HepG2 (cell line): Measurements from ENCODE around the gene NMRAL1. TPM values are rescaled to one million over a fixed set of nuclear protein-coding genes. Genes with fewer than 3 reads are reported as not detected.

Source experiments
- ATAC-seq: fragments of 200-7000 bp; cut with Tn5 transposase; 3 replicates; pipeline ENCODE4 v1.9.1; 2020; ENCODE audit warnings: mild to moderate bottlenecking, moderate library complexity
- BruUV-seq: library from RNA; stranded (reverse); fragments of 400-500 nt; replicated peaks from 2 replicates; lab custom pipeline; 2021; lab: Mats Ljungman, UMichigan
- CTCF ChIA-PET: fragments of 300-600 bp; formaldehyde crosslinking; extraction: SDS; loops from one replicate; lab custom pipeline; 2021; ENCODE audit warnings: low total read pairs, inconsistent platforms, low intra/inter-chr PET ratio; lab: Yijun Ruan, JAX
- POLR2A ChIA-PET: fragments of 350-600 bp; sonication (Branson Sonifier 250); formaldehyde crosslinking; loops from one replicate; lab custom pipeline; 2020; ENCODE audit warnings: antibody characterized with exemption, inconsistent platforms; lab: Yijun Ruan, JAX
- DNase-seq: peaks from one replicate; pipeline ENCODE4 v3.0.0-alpha.2; 2015; ENCODE audit warnings: low spot score
- FAIRE-seq: peaks from 3 replicates; lab custom pipeline; 2011; peaks lifted over from hg19 to GRCh38; lab: Jason Lieb, UNC
- H2AFZ ChIP-seq: one replicate; pipeline ENCODE4 v1.6.1; 2011; ENCODE audit warnings: low read length, inconsistent platforms
- H3K27ac ChIP-seq: fragments of 300-600 bp; 3 replicates; pipeline ENCODE4 v1.8.0; 2011; ENCODE audit warnings: mixed run types, mild to moderate bottlenecking, mixed read lengths, low read length, inconsistent platforms; ENCODE audit not compliant: insufficient read depth; ENCODE audit errors: extremely low read length
- H3K27me3 ChIP-seq, 2 experiments: fragments of 200-600 bp in 1 of 2; 2 replicates in 1 of 2; 3 replicates in 1 of 2; pipeline versions ENCODE4 v1.6.0 to v1.8.0; 2011; ENCODE audit warnings: low read length in 2 of 2, mild to moderate bottlenecking in 2 of 2, moderate library complexity in 2 of 2, inconsistent platforms in 1 of 2; ENCODE audit not compliant: insufficient read depth in 2 of 2, control insufficient read depth in 1 of 2
- H3K36me3 ChIP-seq, 2 experiments: fragments of 200-600 bp in 1 of 2; replicated peaks in 1 of 2; 2 replicates in 1 of 2; 3 replicates in 1 of 2; pipeline versions ENCODE4 v1.5.1 to v1.8.0; 2011; ENCODE audit warnings: low read length in 2 of 2, inconsistent platforms in 1 of 2; ENCODE audit not compliant: insufficient read depth in 2 of 2, control insufficient read depth in 1 of 2
- H3K4me1 ChIP-seq: 2 replicates; pipeline ENCODE4 v1.5.1; 2012; ENCODE audit warnings: low read length, inconsistent platforms; ENCODE audit not compliant: insufficient read depth
- H3K4me2 ChIP-seq: 2 replicates; pipeline ENCODE4 v1.6.0; 2011; ENCODE audit warnings: low read depth, low read length, inconsistent platforms
- H3K4me3 ChIP-seq, 3 experiments: fragments of 200-600 bp in 1 of 3; sonication (generic), shearing (Covaris generic) in 1 of 3; replicated peaks in 1 of 3; 2 replicates each; pipeline ENCODE4 v1.5.1; 2011 to 2016; ENCODE audit warnings: low read length in 3 of 3, inconsistent platforms in 2 of 3, low read depth in 2 of 3, mild to moderate bottlenecking in 2 of 3, control low read depth in 1 of 3, mixed read lengths in 1 of 3; ENCODE audit not compliant: insufficient read depth in 1 of 3
- H3K79me2 ChIP-seq: one replicate; pipeline ENCODE4 v1.6.1; 2011; ENCODE audit warnings: low read length, inconsistent platforms; ENCODE audit not compliant: insufficient read depth
- H3K9ac ChIP-seq: 2 replicates; pipeline ENCODE4 v1.6.0; 2011; ENCODE audit warnings: mild to moderate bottlenecking, low read depth, low read length, inconsistent platforms; ENCODE audit not compliant: insufficient read depth
- H3K9me3 ChIP-seq: 2 replicates; pipeline ENCODE4 v1.5.1; 2012; ENCODE audit warnings: mild to moderate bottlenecking, low read length
- H4K20me1 ChIP-seq: 2 replicates; pipeline ENCODE4 v1.6.0; 2011; ENCODE audit warnings: inconsistent platforms, mild to moderate bottlenecking, low read length, moderate library complexity; ENCODE audit not compliant: insufficient read depth
- AKAP8 ChIP-seq: sonication (generic); formaldehyde crosslinking; IDR thresholded peaks from 2 replicates; pipeline ENCODE4 v1.5.1; 2020; ENCODE audit warnings: mild to moderate bottlenecking, missing genetic modification reagents
- DBP ChIP-seq: sonication (generic); formaldehyde crosslinking; IDR thresholded peaks from 2 replicates; pipeline ENCODE4 v1.4.0; 2020; ENCODE audit warnings: missing genetic modification reagents; ENCODE audit errors: not compliant biosample characterization
- GATAD1 ChIP-seq: IDR thresholded peaks from 2 replicates; pipeline ENCODE4 v1.6.1; 2016; ENCODE audit warnings: missing genetic modification reagents, missing compliant biosample characterization
- MXI1 ChIP-seq: IDR thresholded peaks from 3 replicates; pipeline ENCODE4 v1.6.1; 2012; ENCODE audit warnings: low read depth, low read length, inconsistent platforms, borderline replicate concordance
- POLR2G ChIP-seq: fragments of 200-400 bp; formaldehyde crosslinking; IDR thresholded peaks from 2 replicates; pipeline ENCODE4 v1.6.1; 2018; ENCODE audit warnings: mild to moderate bottlenecking, low read depth, low read length, moderate library complexity
- RAD21 ChIP-seq: fragments of 450-650 bp; formaldehyde crosslinking; IDR thresholded peaks from 2 replicates; pipeline ENCODE4 v1.5.0; 2020; ENCODE audit warnings: mild to moderate bottlenecking
- SMC3 ChIP-seq: IDR thresholded peaks from 2 replicates; pipeline ENCODE4 v1.6.1; 2011; ENCODE audit warnings: low read length, improper control_type of control experiment
- STAG1 ChIP-seq: sonication (generic); formaldehyde crosslinking; IDR thresholded peaks from 2 replicates; pipeline ENCODE4 v1.4.0; 2020; ENCODE audit warnings: missing genetic modification reagents
- TEAD3 ChIP-seq: optimal IDR thresholded peaks from 2 replicates; pipeline ENCODE3; 2016; ENCODE audit warnings: borderline replicate concordance
- ZEB1 ChIP-seq: IDR thresholded peaks from 2 replicates; pipeline ENCODE4 v1.6.1; 2012; ENCODE audit warnings: mild to moderate bottlenecking, low read depth, inconsistent platforms; ENCODE audit not compliant: insufficient replicate concordance
- ZNF687 ChIP-seq: sonication (generic); formaldehyde crosslinking; IDR thresholded peaks from 2 replicates; pipeline ENCODE4 v1.5.1; 2020; ENCODE audit warnings: mild to moderate bottlenecking, missing genetic modification reagents, moderate library complexity
- WGBS: methylation state at CpG from one replicate; pipeline ENCODE4 v1.1.6; 2017; ENCODE audit warnings: low lambda C conversion rate; 5-methylcytosine and 5-hydroxymethylcytosine counted together
- in situ Hi-C: cut with HindIII; loops from 2 replicates; pipeline ENCODE4 v1.10.0; 2017; ENCODE audit warnings: low pct_unique_long_range_greater_than_20kb; ENCODE audit not compliant: extremely low pct_ligation_motif_present
- intact Hi-C: fragments of 100-400 bp; cut with micrococcal nuclease; formaldehyde crosslinking; loops from one replicate; pipeline ENCODE4 v1.10.0; 2022; ENCODE audit not compliant: unreplicated experiment
- polyA plus RNA-seq, 8 experiments: library from polyadenylated mRNA; depleted of rRNA in 3 of 8; stranded (reverse) in 7 of 8; unstranded in 1 of 8; fragments of >200 nt; fragmentation: Illumina TruSeq in 4 of 8; extraction: Trizol in 4 of 8; gene quantifications; 2 replicates each; pipeline versions ENCODE4 v1.2.1 to v1.2.3, GENCODE V29; 2011 to 2016; ENCODE audit warnings: low read depth in 4 of 8, missing spikeins in 1 of 8, mixed read lengths in 1 of 8; ENCODE audit not compliant: insufficient read depth in 1 of 8
- total RNA-seq, 5 experiments: library from RNA; depleted of rRNA; stranded (reverse); fragments of >200 nt; fragmentation: Illumina TruSeq; extraction: Trizol; gene quantifications; 2 replicates each; pipeline ENCODE4 v1.2.3, GENCODE V29; 2016; ENCODE audit warnings: low read depth in 1 of 5
- TF ChIP-seq, protein P1 (sequence below): sonication (generic); formaldehyde crosslinking; IDR thresholded peaks from 2 replicates; pipeline ENCODE4 v1.4.0; 2020; ENCODE audit warnings: missing genetic modification reagents, borderline replicate concordance
- TF ChIP-seq, protein P2 (sequence below): sonication (generic); formaldehyde crosslinking; IDR thresholded peaks from 2 replicates; pipeline ENCODE4 v1.5.0; 2020; ENCODE audit warnings: mild to moderate bottlenecking, missing genetic modification reagents, moderate library complexity

The NMRAL1 gene
- total and polyA plus RNA-seq, 2 of the 13 experiments (the other 11 are each of a cell fraction or from before 2014, with no cell fraction given), result 30.8 to 33.1 TPM

- Histone ChIP-seq H3K79me2 (peaks cover 68% of the 10 kb centered on the region), H3K4me3 (no peak overlapping the region), H2AFZ (no peak overlapping the region), H3K27ac (no peak overlapping the region), H3K27me3 (no peaks in the 10 kb centered on the region), H3K36me3 (peaks cover 16 to 33% of the 10 kb centered on the region in 2 experiments; a peak in 4 of 5 replicates), H3K4me2 (no peak overlapping the region), H3K9ac (no peak overlapping the region), H3K9me3 (no peaks in the 10 kb centered on the region), H4K20me1 (peaks cover 28% of the 10 kb centered on the region), H3K4me1 (peaks cover 15% of the 10 kb centered on the region; the same call in 1 of the 2 replicates)
- intact Hi-C loops (loop anchor here (1.0 kb wide), 1 partner anchor 67 kb away; no protein-coding TSS in a partner anchor), in situ Hi-C loops (loop anchor here (10.0 to 25.0 kb wide), 2 partner anchors 67 to 444 kb away; partner anchors contain the start of gene SEC14L5)
- no TSS peak for BruUV-seq
- peak; percentile 4 for FAIRE-seq
- peak; percentile 34 for DNase-seq
- ChIA-PET POLR2A (interaction anchor here (1.0 to 1.2 kb wide), 3 partner anchors 11 to 21 kb away, joined by 3 to 6 read pairs (median 4); partner anchors contain the start of gene CDIP1), CTCF (interaction anchor here (1.4 to 1.8 kb wide), 2 partner anchors 31 to 67 kb away, joined by 8 to 9 read pairs; no protein-coding TSS in a partner anchor)
- peak; percentile 74 for ATAC-seq
- 82% methylated on average over 11 of the region's 12 CpGs for WGBS
- TF ChIP-seq, protein P1, sequence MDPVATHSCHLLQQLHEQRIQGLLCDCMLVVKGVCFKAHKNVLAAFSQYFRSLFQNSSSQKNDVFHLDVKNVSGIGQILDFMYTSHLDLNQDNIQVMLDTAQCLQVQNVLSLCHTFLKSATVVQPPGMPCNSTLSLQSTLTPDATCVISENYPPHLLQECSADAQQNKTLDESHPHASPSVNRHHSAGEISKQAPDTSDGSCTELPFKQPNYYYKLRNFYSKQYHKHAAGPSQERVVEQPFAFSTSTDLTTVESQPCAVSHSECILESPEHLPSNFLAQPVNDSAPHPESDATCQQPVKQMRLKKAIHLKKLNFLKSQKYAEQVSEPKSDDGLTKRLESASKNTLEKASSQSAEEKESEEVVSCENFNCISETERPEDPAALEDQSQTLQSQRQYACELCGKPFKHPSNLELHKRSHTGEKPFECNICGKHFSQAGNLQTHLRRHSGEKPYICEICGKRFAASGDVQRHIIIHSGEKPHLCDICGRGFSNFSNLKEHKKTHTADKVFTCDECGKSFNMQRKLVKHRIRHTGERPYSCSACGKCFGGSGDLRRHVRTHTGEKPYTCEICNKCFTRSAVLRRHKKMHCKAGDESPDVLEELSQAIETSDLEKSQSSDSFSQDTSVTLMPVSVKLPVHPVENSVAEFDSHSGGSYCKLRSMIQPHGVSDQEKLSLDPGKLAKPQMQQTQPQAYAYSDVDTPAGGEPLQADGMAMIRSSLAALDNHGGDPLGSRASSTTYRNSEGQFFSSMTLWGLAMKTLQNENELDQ, result peak; percentile 42; the same call in 1 of the 2 replicates
- TF ChIP-seq STAG1, result peak; percentile 80
- no peak for TF ChIP-seq MXI1
- TF ChIP-seq DBP (CRISPR knock-in tag), result no peak
- TF ChIP-seq SMC3, result peak; percentile 44
- TF ChIP-seq ZEB1, result no peak
- no peak for TF ChIP-seq AKAP8 (CRISPR knock-in tag)
- no peak for TF ChIP-seq GATAD1 (CRISPR knock-in tag)
- TF ChIP-seq RAD21 (CRISPR knock-in tag), result peak; percentile 79
- TF ChIP-seq ZNF687, result peak; percentile 20; the same call in 1 of the 2 replicates
- TF ChIP-seq POLR2G, result 0 out of 2 replicates have a peak, but pooled peaks have one; percentile 15
- TF ChIP-seq TEAD3 (CRISPR knock-in tag), result peak; percentile 26
- TF ChIP-seq, protein P2, sequence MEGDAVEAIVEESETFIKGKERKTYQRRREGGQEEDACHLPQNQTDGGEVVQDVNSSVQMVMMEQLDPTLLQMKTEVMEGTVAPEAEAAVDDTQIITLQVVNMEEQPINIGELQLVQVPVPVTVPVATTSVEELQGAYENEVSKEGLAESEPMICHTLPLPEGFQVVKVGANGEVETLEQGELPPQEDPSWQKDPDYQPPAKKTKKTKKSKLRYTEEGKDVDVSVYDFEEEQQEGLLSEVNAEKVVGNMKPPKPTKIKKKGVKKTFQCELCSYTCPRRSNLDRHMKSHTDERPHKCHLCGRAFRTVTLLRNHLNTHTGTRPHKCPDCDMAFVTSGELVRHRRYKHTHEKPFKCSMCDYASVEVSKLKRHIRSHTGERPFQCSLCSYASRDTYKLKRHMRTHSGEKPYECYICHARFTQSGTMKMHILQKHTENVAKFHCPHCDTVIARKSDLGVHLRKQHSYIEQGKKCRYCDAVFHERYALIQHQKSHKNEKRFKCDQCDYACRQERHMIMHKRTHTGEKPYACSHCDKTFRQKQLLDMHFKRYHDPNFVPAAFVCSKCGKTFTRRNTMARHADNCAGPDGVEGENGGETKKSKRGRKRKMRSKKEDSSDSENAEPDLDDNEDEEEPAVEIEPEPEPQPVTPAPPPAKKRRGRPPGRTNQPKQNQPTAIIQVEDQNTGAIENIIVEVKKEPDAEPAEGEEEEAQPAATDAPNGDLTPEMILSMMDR (CRISPR knock-in tag), result peak; percentile 81
These were observed 43.6 kb upstream of the NMRAL1 start for GRCh38 chr16:4517812-4518680.
